Skeletal muscle tissue (tissue), 4 donors: Measurements from ENCODE around the gene C19orf12. TPM values are rescaled to one million over a fixed set of nuclear protein-coding genes. Genes with fewer than 3 reads are reported as not detected.
"Not testable (repeated sequence)": the region's sequence is repeated elsewhere in the genome, so short reads cannot be mapped to it uniquely, and the experiment has no call there.

Experiments used
- H3K27ac ChIP-seq: one replicate; pipeline ENCODE4 v1.7.0; 2013; ENCODE audit warnings: mild to moderate bottlenecking, low read depth, low read length, inconsistent platforms
- H3K27me3 ChIP-seq, 3 donors: one replicate each; pipeline ENCODE4 v1.7.0; 2013; ENCODE audit warnings: low read length in 3 of 3; ENCODE audit not compliant: control insufficient read depth in 3 of 3, insufficient read depth in 3 of 3
- H3K36me3 ChIP-seq, 3 donors: one replicate each; pipeline ENCODE4 v1.7.0; 2013; ENCODE audit warnings: low read length in 3 of 3; ENCODE audit not compliant: control insufficient read depth in 3 of 3, insufficient read depth in 3 of 3
- H3K4me1 ChIP-seq, 3 donors: one replicate each; pipeline ENCODE4 v1.7.0; 2013; ENCODE audit warnings: low read length in 3 of 3, mild to moderate bottlenecking in 3 of 3; ENCODE audit not compliant: control insufficient read depth in 3 of 3, insufficient read depth in 3 of 3
- H3K4me3 ChIP-seq, 3 donors: one replicate each; pipeline ENCODE4 v1.7.0; 2013; ENCODE audit warnings: low read length in 3 of 3
- H3K9ac ChIP-seq, 3 donors: one replicate each; pipeline ENCODE4 v1.7.0; 2013; ENCODE audit warnings: low read length in 3 of 3, mild to moderate bottlenecking in 3 of 3, moderate library complexity in 2 of 3, low read depth in 1 of 3
- H3K9me3 ChIP-seq, 3 donors: one replicate each; pipeline ENCODE4 v1.7.0; 2013; ENCODE audit warnings: low read length in 3 of 3; ENCODE audit not compliant: control insufficient read depth in 3 of 3
- total RNA-seq: library from RNA; depleted of rRNA; stranded (reverse); fragments of >200 nt; gene quantifications from one replicate; pipeline ENCODE4 v1.2.3, GENCODE V29; 2014
- donor health status: Osteomylitis.

Gene C19orf12
- total RNA-seq, 1 donor from 2014 or later: 17.2 TPM

- Histone ChIP-seq H3K9ac (peak overlapping the region in 2 of 3 donors; percentile 40 to 60), H3K27ac (peak overlapping the region; percentile 84), H3K27me3 (no peaks in the 10 kb centered on the region), H3K4me1 (peaks cover 87 to 99% (median 93%) of the 10 kb centered on the region in 3 donors), H3K36me3 (peaks cover 30 to 34% (median 31%) of the 10 kb centered on the region in 3 donors), H3K9me3 (no peaks in the 10 kb centered on the region), H3K4me3 (peak overlapping the region in 2 of 3 donors; percentile 41 to 45)
Measured at GRCh38 chr19:29672933-29673336, 42.1 kb downstream of the C19orf12 start.

GRCh38 chr19:29672319-29672932, 42.6 kb downstream of the C19orf12 start:
- Histone ChIP-seq H3K27ac (peak overlapping the region; percentile 84), H3K9ac (peak overlapping the region; percentile 34 to 60 (median 40)), H3K36me3 (peaks cover 30 to 35% (median 34%) of the 10 kb centered on the region in 3 donors), H3K4me3 (peak overlapping the region; percentile 29 to 55 (median 30)), H3K27me3 (no peaks in the 10 kb centered on the region), H3K9me3 (no peaks in the 10 kb centered on the region), H3K4me1 (peaks cover 87 to 99% (median 93%) of the 10 kb centered on the region in 3 donors)

DNA sequence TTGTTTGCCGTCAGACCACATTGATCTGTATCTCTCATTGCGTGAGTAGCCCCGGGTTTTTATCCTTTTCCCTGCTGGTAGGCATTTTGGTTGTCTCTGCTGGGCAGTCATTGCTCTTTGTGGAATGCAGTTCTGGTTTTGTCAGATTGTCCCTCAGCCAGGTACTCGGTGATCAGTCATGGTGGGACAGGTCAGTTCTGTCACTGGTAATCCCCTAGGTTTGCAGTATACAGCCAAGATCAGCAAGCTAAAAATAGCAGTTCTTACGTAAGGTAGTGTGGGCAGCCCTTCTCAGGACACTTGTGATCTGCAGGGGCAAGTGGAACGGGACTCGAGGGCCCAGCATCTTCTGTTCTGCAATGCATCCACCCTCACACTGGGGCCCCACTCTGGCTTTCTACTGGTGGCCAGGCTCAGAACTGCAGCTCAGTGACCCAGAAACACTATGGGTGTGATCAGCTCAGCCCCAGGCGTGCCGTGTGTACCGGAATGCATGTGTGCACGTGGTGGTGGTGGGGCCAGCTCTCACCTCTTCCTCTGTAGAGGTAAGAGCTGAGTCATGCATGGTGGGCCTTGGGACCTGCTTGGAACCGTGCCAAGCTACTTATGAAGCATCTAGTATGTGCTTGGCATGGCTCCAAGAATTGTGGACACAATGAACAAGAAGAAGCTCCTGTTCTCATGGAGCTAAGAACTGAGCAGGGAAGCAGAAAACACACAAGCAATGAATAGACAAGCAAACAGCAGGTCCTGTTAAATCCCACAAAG, 43.5 kb downstream of the C19orf12 start:
- Histone ChIP-seq H3K27me3 (no peaks in the 10 kb centered on the region), H3K27ac (peak overlapping the region; percentile 84), H3K4me3 (peak overlapping the region in 2 of 3 donors; percentile 55 to 62), H3K9ac (peak overlapping the region; percentile 15 to 79 (median 34)), H3K4me1 (peaks cover 87 to 99% (median 91%) of the 10 kb centered on the region in 3 donors), H3K36me3 (peaks cover 30 to 35% (median 30%) of the 10 kb centered on the region in 3 donors), H3K9me3 (no peaks in the 10 kb centered on the region)

DNA sequence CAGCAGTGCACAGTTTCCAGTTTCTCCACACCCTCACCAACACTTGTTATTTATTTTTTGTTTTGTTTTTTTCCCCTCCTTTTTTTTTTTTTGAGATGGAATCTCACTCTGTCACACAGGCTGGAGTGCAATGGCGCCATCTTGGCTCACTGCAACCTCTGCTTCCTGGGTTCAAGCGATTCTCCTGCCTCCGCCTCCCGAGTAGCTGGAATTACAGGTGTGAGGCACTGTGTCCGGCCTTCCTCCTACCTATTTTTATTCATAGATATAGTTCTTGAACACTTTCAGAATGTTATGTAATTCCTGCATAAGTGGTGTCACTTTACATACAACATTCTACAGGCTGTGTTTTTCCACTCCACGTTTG, 44.1 kb downstream of the C19orf12 start:
- not testable (repeated sequence) for H3K9me3 ChIP-seq, H3K27me3 ChIP-seq
- Histone ChIP-seq H3K27ac (peak overlapping the region; percentile 84), H3K4me1 (peaks cover 88 to 95% (median 91%) of the 10 kb centered on the region in 3 donors), H3K4me3 (peak overlapping the region in 2 of 3 donors; percentile 19 to 62), H3K36me3 (peaks cover 29 to 34% (median 30%) of the 10 kb centered on the region in 3 donors), H3K9ac (peak overlapping the region; percentile 7 to 79 (median 15))

GRCh38 chr19:29670255-29670654, 44.8 kb downstream of the C19orf12 start:
- H3K27ac ChIP-seq: peak overlapping the region; percentile 84
- H3K27me3 ChIP-seq: no peaks in the 10 kb centered on the region
- H3K9ac ChIP-seq: no peak overlapping the region
- no peaks in the 10 kb centered on the region for H3K9me3 ChIP-seq
- H3K4me1 ChIP-seq: peaks cover 81 to 94% (median 85%) of the 10 kb centered on the region in 3 donors
- peaks cover 21 to 27% (median 26%) of the 10 kb centered on the region in 3 donors for H3K36me3 ChIP-seq
- H3K4me3 ChIP-seq: no peak overlapping the region

DNA sequence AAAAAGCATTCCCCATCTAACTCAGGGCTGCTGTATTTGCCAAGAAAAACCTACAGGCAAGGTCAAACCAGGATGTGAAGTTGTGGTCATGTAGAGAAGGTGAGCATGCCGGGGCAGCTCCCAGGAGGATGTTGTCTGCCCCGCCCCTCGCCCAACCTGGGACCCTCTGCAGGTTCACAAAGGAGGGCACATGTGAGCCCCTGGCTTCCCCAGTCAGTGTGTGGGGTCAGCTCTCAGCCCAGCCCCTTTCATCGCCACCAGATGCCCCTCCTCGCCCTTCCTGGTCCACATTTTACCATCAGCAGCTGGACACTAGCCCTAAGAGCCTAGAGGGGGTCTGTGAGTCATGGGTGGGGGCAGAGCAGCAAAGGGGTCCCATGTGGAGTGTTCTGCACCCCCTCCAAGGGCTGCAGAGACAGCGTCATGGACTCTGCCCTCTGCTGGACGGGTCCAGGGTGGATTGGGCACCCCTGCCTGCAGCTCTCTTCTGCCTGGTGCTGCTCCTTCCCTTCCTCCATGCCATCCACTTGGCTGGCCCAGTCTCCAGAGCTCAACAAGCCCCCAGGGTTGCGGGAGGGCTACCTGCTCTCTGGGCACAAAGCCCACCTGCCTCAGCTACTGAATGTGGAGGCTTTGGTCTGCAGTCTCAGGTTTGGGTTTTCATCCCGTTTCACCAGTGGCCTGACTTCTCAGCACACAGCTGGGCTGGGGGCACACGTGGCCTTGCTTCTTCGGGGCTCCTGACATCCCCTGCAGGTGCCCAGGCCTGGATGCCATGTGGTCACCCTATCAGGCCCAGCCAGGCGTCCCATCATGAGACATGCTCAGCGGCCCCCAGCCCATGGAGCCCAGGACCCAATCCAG, 46.1 kb downstream of the C19orf12 start:
- peak overlapping the region; percentile 52 to 64 (median 61) for H3K9ac ChIP-seq
- H3K36me3 ChIP-seq: peaks cover 9 to 14% (median 13%) of the 10 kb centered on the region in 3 donors
- H3K27ac ChIP-seq: peak overlapping the region; percentile 84
- peaks cover 79 to 90% (median 81%) of the 10 kb centered on the region in 3 donors for H3K4me1 ChIP-seq
- H3K4me3 ChIP-seq: peak overlapping the region in 2 of 3 donors; percentile 35 to 56
- no peaks in the 10 kb centered on the region for H3K27me3 ChIP-seq
- no peaks in the 10 kb centered on the region for H3K9me3 ChIP-seq

DNA sequence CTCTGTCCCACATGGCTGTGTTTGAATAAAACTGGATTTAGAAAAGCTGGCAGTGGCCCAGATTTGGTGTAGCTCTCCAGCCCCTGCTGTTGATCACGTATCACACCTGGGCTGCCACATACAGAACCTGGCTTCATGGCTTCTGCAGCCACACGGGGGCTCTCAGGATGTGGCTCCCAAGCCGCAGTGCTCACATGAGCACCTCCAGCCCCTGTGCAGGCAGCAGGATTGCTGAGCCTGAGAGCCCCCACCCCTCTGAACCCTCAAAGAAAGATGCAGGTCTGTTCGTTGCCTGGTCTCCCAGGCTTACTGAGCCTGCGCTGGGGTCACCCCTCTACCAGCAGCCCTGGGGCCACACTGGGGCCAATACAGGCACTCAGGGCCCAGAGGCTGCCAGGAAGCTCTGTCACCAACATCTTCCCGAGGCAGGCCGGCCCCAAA, 47.1 kb downstream of the C19orf12 start:
- peaks cover 78 to 90% (median 78%) of the 10 kb centered on the region in 3 donors for H3K4me1 ChIP-seq
- H3K27ac ChIP-seq: peak overlapping the region; percentile 84
- H3K27me3 ChIP-seq: no peaks in the 10 kb centered on the region
- peak overlapping the region; percentile 38 to 89 (median 86) for H3K4me3 ChIP-seq
- peaks cover 3 to 10% (median 7%) of the 10 kb centered on the region in 3 donors for H3K36me3 ChIP-seq
- H3K9me3 ChIP-seq: no peaks in the 10 kb centered on the region
- H3K9ac ChIP-seq: peak overlapping the region; percentile 12 to 95 (median 90)

DNA sequence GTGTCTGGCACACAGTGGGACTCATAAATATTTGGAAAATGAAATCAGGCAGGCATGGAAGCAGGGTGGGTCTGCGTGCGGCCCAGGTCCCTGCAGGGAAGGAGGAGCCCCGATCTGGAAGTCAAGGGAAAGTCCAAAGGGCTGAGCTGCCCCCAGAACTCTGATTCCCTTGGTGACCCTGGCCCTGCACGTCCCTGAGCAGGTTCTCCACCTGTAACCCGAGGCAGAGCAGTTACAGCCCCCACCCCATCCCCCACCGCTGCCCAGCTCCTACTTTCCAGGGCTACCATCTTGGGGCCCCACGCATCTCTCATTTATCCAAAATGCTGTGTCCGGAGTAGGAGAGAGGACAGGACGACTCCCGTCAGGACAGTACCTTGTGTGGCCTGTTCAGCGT, 47.7 kb downstream of the C19orf12 start:
- Histone ChIP-seq H3K9me3 (no peaks in the 10 kb centered on the region), H3K27ac (peak overlapping the region; percentile 84), H3K27me3 (no peaks in the 10 kb centered on the region), H3K9ac (peak overlapping the region; percentile 84 to 95 (median 90)), H3K36me3 (peaks cover 3 to 10% (median 5%) of the 10 kb centered on the region in 3 donors), H3K4me1 (peaks cover 77 to 90% (median 78%) of the 10 kb centered on the region in 3 donors), H3K4me3 (peak overlapping the region; percentile 86 to 93 (median 89))

DNA sequence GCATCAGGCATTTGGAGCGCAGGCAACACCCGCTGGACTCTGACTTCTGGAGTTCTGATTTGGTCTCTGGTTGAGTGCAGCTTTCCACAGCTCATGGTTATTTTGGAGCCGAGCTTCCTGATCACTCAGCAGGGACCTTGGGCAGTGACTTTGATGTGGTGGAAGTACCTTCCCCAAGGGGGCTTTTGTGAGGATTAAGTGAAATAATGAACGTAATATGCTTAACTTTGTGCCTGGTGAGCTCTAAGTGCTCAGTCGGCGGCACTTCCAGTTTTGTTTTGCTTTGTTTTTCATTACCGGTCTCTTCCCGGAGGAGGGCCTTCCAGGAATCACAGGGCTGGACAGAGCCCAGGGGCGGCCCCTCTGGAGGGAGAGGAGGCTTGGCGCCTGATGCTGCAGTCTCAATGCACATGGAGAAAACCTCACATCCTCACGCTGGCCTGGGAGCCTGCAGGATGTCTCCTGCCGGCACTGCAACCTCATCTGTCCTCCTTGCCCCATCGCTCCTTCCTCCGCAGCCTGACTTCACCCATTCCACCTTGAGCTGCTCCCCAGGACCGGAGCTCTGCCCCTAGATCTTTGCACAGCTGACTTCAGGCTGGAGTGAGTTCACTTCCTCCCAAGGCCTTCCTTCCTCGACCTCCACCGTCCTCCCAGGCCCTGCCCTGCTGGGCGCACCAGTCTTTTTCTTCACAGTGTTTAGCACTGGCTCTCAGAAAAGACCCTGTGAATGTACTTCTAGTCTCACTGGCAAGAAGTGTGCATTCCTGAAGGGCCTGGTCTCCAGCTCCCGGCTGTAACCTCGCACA, 48.3 kb downstream of the C19orf12 start:
- Histone ChIP-seq H3K4me1 (peaks cover 74 to 88% (median 74%) of the 10 kb centered on the region in 3 donors), H3K9me3 (no peaks in the 10 kb centered on the region)

More for the DNA sequence above, 48.3 kb downstream of the C19orf12 start:
- Histone ChIP-seq H3K27me3 (no peaks in the 10 kb centered on the region), H3K27ac (peak overlapping the region; percentile 84), H3K9ac (peak overlapping the region; percentile 84 to 95 (median 90)), H3K36me3 (peaks cover 3 to 10% (median 5%) of the 10 kb centered on the region in 3 donors), H3K4me3 (peak overlapping the region; percentile 86 to 93 (median 89))
